Umbilical cord (tissue), 2 donors: Measurements from ENCODE around the gene PEX6. TPM values are rescaled to one million over a fixed set of nuclear protein-coding genes. Genes with fewer than 3 reads are reported as not detected.

ENCODE experiments used
- DNase-seq: peaks from one replicate; pipeline ENCODE4 v3.0.0-alpha.2; 2015; ENCODE audit warnings: low spot score
- total RNA-seq: library from RNA; depleted of rRNA; stranded (reverse); fragments of >200 nt; gene quantifications from one replicate; pipeline ENCODE4 v1.2.3, GENCODE V29; 2014; ENCODE audit warnings: low replicate concordance; ENCODE audit not compliant: insufficient read depth

The PEX6 gene
- total RNA-seq, 1 donor from 2014 or later: 9.4 TPM

DNA sequence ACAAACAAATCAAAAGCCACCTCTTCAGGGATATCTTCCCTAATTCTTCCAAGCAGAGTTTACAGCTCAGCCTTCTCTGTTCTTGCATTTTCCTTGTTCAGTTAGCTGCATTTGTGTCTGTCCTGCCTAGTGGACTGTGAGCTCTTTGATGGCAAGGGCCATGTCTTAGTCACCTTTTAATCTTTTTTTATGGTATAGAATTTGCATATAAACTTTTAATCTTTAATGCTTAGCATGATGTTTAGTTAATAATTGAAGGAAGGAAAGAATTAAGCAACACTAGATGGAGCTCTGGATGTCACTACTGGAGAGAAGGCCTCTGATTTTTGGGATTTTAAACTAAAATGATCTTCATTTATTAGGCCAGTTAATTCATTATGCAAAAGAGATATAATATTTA is 17.5 kb upstream of the PEX6 start:
- no peak for DNase-seq

DNA sequence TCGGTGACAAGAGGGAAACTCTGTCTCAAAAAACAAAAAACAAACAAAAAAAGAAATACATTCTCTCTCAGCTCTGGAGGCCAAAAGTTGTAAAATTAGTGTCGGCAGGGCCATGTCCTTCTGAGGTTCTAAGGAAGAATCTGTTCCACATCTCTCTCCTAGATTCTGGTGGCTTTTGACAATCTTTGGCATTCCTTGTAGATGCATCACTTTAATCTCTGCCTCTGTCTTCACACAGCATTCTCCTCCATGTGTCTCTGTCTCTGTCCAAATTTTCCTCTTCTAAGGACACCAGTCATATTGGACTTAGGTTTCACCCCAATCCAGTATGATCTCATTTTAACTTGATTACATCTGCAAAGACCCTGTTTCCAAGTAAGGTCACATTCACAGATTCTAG is 14.5 kb upstream of the PEX6 start:
- DNase-seq: no peak

DNA sequence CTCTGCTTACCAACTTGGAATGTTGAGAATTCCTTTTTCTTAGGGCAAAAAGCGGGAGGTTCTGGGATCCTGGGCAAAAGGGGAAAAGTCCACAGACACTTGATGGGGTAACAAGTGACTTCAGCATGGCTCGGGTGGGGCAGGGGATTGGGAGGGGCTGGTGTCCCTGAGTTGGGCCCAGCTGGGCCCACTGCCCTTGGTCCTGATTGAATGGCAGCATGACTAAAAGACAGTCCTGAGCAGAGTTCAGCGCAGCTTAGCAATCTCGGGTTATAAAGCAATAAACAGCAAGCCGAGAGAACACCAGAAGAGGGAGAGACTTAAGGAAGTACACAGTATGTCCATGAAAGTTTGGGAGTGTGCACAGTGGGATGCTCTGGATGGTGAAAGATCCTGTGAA is 10.9 kb upstream of the PEX6 start:
- DNase-seq: no peak

DNA sequence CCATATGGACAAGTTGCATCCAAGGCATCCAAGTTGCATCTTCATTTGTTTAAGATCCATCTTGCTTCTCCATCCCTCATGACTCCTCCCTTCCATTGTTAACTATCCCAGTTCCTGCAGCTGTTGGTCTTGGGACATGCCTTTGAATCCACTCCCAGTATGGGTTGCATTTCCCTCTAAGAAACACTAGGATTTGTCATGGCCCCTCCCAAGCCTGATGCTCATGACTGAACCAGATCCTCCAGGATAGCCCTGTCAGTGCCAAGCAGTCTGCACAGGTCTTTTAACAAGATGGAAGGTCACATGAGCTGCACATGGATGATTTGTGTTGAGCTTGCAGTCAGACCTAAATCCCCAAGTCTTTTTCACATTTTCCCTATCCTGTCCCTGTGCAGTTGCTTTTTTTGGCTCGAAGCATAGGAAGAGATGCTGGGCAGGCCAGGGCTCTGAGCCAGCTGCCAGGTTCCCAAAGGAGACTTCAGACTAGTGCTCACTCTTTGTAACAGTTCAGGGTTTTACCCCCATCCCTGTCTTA is 9.6 kb upstream of the PEX6 start:
- DNase-seq: no peak

DNA sequence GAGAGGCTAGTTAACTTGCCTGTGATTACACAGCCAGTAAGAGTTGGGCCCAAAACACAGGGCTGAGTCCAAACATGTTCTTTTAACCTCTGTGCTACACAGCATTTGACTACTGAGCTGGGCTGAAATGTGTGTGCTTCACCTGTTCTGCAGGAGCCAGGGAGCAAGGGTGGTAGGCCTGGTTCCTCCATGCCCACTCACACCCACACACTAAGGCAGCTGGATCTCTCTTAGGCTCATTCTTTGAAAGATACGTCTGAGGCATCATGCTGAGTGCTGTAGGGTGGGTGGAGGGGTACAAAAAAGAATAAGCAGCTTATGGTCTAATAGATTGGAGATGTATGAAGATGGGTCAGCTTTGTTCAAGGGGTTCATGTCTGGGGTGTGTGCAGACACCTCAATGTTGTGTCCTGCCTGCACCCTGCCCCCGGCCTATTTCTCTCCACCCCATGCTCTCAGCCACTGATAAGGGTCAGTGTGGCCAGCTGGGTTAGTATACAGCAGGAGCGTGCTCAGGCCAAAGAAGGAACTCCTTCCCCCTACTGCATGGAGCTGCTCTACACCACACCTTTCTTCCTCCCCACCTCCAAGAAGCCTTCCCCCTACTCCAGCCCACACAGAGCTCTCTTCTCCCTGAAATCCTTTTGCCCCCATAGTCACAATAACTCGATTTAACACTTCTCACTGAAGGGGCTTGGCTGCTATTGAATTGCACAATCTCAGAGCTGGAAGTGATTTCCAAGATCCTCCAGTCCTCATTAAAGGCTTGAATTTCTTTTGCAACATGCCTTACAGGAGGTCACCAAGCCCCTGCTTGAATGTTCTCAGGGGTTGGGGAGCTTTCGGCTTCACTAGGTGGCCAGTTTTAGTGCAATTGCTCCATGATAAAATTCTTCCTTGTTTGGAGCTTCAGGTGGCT is 8.8 kb upstream of the PEX6 start:
- no peak for DNase-seq

DNA sequence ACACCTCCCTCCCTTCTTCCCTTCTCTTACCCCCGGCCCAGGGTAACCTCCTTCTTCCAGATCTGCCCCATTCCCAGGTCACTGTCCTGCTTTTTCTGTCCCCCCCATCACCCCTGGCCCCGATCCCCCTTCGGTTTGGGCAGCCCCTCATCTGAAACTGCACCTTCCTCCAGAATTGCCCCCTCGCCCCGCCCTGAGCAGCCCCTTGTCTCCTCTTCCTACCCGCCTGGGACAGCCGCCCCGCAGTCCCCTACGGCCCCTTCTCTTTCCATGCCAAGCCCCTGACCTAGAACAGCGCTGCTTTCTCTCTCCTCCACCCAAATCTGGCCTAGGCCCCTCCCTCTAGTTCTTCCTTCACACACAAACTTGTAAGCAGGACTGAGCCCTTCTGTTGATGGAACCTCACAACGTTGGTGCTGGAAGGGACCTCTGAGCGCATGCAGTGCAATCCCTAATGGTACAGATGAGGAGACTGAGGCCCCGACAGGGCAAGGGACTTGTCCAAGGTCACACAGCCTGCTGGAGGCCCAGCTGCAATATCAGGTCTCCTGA is 6.0 kb upstream of the PEX6 start:
- DNase-seq: peak; percentile 63

DNA sequence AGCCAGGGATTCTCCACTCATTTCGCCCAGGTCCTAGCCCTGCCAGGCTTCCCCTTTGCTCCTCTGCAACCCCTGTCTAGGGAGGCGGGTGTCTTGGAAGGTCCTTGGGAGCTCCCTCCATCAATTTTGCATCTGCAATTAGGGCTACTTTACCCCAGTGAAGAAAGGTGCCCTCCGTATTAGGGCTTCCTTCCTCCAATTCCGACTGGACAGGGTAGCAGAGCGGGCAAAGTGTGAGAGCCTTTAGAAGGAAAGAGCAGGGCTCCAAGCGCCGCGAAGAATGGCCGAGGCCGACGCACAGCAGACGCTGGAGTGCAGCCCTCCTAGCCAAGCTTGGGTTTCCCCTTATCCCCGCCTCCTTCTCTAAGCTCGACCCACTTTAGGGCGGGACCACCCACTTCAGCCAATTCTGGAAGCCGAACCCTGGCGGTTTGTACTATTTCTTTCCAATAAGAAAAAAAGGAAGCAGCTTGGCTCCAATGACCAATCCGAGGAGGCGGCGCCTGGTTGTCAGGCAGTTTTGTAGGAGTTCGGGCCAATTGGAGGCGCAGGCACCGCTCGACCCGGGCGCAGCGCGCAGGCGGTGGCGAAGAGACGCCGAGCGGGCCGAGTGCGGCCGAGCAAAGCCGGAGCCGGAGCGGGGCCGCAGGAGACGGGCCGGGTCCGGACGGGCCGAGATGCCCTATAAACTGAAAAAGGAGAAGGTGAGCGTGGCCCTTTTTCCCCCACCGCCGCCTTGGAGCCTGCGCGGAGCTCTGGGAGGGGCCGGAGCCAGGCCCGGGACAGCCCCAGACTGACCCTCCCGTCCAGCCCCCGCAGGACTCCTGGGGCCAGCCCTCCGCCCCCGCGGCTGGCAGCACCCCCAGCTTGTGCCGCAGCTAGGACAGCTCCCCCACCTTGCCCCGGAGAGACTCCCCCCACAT is 5.3 kb upstream of the PEX6 start, which contains the start of gene PPP2R5D:
TSS of gene PPP2R5D (plus strand) at position 570 of the 923 bp plus-strand sequence. CDS start at position 678, 108 bp downstream.
- peak; percentile 100 for DNase-seq

DNA sequence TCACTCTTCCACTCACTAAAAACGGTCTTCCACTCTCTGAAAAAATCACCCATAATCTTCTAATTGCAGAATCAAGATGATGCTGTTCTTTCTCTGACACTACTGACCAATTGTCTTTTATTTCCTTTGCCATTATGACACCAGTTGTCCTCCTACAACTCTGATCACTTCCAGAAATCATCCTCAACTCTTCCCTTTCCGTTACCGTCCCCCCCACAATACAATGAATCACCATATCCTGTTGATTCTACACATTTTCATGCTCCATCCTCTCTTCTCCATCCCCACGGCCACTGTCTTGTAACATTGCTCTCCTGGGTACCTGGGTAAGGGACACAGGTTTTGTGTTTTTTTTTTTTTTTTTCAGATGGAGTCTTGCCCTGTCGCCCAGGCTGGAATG is 2.9 kb upstream of the PEX6 start:
- no peak for DNase-seq

DNA sequence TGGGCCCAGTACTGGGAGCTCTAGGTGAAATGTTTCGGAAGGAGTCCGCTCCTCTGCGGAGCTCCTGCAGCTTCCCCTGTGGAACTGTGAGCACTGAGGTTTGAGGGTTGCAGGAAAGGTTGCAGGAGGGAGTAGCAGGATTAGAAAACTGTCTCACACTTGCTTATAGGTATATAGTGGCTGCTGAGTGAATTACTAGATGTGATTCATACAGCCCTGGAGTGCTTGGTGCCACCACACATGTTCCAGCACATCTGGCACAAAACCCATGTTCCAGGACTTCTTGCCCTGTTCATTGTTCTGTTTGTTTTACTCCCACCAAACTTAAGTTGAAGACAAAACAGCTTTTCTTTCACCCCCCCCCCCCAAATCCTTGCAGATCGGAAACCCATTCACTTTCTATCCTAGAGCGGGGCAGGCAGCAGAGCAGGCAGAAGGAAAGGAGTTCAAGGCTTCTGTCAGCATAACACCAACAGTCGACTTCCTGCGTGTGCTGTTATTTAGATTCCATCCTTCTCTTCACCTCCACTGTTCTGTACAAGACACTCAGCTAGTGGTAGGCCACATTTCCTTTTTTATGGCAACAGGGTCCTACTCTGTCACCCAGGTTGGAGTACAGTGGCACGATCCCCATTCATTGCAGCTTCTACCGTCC is 669 bp upstream of the PEX6 start:
- no peak for DNase-seq

DNA sequence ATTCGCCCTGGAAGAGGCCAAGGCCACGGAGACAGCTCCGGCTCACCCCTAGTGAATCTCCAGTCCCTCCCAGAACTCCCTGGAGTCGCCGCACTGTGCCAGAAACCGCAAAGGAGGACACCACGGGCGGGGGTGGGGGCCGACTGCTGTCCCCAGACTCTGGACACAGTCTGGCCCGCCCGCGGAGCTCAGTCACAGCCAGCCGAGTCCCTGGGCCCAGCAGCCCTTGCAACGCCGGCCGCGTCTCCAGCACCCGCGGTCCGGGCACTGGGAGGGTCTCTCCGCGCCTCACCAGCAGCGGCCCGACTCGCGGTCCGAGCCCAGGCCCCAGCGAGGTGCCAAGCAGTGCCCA is 518 bp downstream of the PEX6 start:
- no peak for DNase-seq

DNA sequence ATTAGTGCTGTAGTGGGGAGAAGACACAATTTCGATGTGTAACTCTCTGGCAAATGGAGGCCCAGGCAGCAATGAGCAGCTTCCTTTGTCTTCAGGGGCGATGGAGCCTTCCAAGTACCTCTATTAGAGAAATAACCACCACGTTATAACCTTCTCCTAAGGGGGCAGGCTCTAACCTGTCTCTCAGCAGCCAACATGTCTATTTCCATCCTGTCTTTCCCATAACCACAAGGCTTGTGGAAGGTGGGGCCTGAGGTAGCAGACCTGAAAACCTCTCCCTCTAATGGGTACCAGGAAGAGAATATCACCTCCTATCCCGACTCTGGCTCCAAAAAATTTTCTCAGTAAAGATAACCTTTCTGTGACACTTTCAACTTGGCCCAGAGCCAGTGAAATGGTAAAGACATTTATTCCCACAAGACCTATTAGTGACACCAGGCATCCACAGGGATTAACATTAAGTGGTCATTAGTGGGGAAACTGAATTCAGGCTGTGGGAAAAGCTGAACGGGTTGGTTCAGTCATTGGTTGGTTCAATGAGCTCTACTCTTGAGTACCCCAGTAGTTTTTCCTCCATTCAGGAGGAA is 4.0 kb downstream of the PEX6 start:
- no peak for DNase-seq

DNA sequence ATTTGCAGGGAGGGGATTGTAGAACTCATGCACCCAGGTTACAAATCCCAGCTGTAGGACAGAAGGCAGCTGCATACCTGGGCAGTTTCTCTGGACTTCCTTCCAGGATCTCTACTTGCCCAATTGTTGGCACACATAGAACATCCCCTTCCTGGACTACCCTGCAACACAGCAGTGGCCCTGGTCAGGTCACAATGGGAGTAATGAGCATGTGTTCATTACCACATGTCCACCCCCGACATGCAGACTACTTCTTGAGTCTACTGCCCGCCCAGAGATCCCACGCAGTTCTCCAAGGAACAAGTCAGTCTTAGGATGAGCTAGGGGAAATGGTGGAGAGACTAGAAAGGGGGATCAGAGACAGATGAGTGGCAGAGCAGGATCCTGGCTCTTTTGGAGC is 5.1 kb downstream of the PEX6 start:
- no peak for DNase-seq

DNA sequence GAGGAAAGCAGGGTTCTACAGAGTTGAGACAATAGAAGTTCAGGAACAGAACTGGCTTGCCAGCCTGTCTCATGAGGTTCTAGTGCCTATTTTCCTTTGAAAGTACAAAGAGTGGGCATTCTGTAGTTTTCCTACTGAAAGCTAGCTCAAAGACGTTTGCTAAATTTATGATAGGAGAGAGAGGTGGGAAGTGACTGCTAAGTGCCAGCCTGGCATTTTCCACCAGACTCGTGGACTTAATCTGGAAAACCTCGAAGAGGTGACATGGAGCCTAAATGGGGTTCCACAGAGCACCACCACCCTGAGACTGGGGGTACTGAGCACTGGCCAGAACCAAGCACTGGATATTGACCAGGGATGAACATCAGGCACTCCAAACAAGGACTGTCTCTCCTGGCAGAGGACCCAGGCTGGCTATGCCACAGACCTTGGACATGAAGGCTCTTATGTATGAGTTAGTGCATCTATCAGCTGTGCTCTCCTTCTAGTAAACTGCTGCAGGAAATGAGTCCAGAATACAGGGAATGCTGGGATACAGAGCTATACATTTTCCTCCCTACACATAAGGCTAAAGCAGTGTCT is 7.1 kb downstream of the PEX6 start:
- no peak for DNase-seq

DNA sequence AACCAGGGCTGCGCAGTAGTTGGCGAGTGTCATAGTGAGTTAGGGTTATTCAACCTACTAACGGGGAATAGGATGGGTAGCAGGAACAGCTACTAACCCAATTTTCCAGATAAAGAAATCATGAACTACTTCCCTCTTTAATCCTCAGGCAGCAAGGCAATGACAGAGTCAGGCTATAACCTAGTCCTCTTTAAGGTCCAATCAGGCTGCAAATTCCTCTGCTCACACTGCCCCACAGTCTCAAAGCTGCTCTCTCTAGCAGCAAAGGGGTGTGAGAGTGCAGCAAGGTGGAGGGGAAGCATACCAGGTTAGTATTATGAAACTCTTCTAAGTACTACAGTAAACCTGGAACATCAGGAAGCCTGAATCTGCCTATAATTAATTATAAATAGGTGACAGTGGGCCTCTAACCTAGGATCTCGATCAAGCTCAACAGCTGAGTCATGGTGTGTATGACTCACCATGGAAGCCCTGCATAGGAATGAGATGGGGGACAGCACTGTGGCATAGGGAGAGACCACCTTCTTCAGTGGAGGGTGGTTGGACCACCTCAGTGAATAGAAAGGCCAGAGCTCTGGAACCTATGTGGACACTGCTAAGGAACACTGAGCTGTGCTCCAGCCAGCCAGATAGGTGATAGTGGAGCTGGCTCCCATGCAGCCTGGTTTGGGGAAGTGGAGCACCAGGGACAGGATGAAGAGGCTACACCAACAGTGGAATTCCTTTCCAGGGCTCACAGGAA is 7.9 kb downstream of the PEX6 start:
- no peak for DNase-seq

DNA sequence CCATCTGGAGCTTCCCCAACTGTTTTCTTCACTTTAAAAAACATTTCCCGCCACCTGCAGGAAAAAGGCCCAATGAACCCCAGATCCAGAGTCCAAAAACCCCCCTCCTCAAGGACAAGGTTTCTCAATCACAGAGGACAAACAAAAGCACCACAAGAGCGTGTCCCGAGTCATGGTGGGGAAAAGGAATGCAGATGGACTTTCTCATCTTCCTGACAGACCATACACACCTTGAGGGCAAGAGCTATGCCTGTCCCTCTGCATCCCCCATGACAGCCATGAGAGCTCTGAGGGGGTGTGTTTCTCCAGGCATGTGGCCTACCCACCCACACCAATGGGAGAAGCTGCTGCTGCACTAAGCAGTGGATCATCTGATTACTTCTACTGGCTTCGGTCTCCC is 9.0 kb downstream of the PEX6 start:
- no peak for DNase-seq

DNA sequence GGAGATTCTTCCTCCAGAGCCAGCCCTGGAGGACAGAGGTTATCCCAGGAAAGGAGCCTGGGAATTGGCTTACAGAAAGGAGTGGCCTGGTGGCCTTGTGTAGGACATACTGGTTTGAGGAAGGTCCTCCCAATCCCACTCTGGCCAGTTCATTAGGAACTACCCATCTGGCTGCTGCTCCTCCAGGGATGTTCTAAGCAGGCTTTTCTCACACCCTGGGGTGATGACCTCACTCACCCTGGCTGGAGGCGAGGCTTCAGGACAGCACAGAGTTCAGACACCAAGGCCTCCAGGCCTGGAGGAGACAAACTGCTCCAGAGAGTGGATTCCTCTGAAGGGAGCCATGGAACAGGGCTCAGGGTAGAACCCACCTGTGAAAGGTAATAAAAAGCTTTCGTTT is 9.6 kb downstream of the PEX6 start:
- DNase-seq: no peak

DNA sequence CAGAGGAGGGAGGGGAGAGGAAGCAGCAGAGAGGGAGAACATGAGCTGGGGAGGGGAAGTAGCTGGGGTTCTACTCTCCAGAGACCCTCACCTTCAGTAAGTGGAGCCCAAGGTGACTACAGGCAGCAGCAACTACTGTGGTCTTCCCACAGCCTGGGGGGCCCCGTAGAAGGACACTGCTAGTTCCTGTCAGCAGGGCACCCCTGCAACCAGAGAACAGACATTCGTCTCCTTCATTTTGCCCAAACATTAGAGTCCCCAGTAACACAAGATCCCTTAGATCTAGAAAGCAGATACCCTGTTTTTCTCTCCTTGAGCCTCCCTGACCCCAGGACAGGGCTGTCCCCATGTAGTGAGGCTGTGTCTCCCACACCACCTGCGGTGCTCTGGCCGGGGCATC is 10.2 kb downstream of the PEX6 start:
- DNase-seq: no peak

DNA sequence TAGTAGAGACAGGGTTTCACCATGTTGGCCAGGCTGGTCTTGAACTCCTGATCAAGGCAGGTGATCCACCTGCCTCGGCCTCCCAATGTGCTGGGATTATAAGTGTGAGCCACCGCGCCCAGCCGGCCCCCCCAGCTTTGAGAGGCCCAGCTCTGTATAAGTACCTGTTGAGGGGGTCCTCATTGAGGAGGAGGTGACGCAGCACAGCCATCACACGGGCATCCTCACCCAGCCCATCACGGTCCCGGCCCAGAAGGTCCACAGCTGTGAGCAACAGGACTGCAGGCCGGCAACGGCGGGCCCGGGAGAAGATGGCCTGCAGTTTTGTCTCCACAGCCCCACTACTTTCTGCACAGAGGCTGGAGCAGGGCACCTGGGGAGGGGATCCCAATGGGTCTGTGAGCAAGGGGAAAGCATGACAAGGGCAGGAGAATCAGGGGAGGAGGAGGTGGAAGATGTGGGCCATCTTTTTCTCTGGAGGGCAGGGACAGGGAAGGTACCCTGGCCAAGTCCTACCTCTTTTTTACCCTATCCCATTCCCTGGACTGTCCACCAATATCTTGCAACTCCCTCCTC is 10.8 kb downstream of the PEX6 start:
- DNase-seq: no peak

DNA sequence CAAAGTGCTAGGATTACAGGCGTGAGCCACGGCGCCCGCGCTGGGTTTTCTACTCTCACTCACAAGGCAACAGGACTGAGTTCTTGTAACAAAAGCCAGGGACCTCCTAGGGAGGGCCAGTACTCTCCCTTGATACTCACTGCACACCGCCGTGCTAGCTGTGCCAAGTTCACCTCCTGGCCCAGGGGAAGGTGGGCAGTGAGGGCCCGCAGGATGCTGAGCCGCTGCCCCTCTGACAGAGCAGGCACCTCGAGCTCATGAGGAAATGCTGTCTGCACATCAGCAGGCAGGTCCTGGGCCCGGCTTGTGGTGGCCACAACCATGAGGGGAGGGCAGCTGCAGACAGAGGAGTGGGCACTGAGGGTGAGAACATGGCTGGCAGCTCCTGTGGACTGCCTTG is 11.8 kb downstream of the PEX6 start:
- DNase-seq: no peak

DNA sequence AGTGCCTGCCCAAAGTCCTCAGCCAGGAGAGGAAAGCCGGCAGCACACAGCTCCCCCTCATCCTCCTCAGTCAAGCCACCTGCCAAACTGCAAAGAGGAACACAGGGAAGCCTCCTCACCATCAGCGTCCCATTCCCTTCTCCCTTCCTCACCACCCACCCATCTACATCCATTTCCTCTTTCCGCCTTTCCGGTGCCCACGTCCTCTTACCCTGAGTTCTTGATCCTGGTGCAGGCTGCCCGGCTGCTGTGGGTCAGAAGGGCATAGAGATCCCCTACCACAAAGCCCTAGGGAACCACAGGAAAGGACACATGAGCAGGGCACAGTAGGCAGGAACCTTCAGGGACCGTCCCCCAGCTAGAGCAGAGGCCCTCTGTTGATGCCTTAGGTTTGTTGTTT is 12.4 kb downstream of the PEX6 start:
- no peak for DNase-seq
